ENCODE results near the gene ERP27.

Gene ERP27

GRCh38 chr12:14923944-14924343 is 14.4 kb downstream of the ERP27 start:
- TF ChIP-seq CTCF (IDR thresholded peaks at IDR 0.05; ENCODE audit: low read depth, low read length, missing control alignments), result no peak
- no peak overlapping the region for H3K4me3 ChIP-seq (replicated peaks; ENCODE audit: low read depth, low read length)
- DNase-seq (ENCODE audit: extremely low read depth, low read depth), result no peak

DNA sequence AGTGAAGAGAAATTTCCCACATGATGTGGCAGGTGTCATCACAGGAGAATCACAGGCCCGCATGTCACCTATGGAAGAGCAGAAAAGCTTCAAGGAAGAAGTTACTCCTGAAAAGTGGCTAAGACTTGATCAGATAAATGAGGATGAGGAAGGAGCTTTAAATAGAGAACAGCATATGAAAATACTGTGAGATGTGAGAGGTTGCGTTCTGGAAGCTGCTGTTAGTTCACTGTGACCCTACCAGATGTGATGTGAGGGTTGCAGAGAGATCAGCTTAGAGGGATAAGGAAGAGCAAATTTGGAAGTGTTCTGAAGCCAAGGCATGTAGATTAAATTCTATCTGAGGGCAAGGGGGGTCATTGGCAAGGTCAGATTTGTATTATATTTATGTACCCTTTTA is 17.1 kb downstream of the ERP27 start:
- no peak for TF ChIP-seq CTCF (IDR thresholded peaks at IDR 0.05; ENCODE audit: low read depth, low read length, missing control alignments)
- no peak overlapping the region for H3K4me3 ChIP-seq (replicated peaks; ENCODE audit: low read depth, low read length)
- no peak for DNase-seq (ENCODE audit: extremely low read depth, low read depth)

GRCh38 chr12:14920475-14921126 is 17.7 kb downstream of the ERP27 start:
- no peak overlapping the region for H3K4me3 ChIP-seq (replicated peaks; ENCODE audit: low read depth, low read length)
- no peak for TF ChIP-seq CTCF (IDR thresholded peaks at IDR 0.05; ENCODE audit: low read depth, low read length, missing control alignments)
- no peak for DNase-seq (ENCODE audit: extremely low read depth, low read depth)

DNA sequence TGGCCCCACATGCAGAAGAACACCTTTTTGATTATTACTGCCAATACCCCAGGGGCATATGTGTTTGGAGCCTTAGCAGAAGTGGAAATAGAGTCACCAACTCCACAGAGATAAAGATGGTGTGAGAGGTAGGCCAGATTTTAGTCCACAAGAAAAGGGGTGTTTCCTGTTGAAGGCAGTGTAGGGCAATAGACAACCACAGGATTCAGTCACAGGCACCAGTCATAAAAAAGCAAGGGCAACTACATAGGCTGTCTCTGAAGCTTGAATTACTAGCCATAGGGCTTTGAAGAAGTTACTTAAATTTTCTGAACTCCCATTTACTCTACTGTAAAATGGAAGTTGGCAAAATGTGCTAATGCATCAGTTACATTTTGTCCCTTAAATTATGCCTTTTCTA is 18.9 kb downstream of the ERP27 start:
- no peak for DNase-seq (ENCODE audit: extremely low read depth, low read depth)
- no peak overlapping the region for H3K4me3 ChIP-seq (replicated peaks; ENCODE audit: low read depth, low read length)
- TF ChIP-seq CTCF (IDR thresholded peaks at IDR 0.05; ENCODE audit: low read depth, low read length, missing control alignments), result no peak

GRCh38 chr12:14915736-14916135 is 22.6 kb downstream of the ERP27 start:
- no peak overlapping the region for H3K4me3 ChIP-seq (replicated peaks; ENCODE audit: low read depth, low read length)
- no peak for TF ChIP-seq CTCF (IDR thresholded peaks at IDR 0.05; ENCODE audit: low read depth, low read length, missing control alignments)
- no peak for DNase-seq (ENCODE audit: extremely low read depth, low read depth)

DNA sequence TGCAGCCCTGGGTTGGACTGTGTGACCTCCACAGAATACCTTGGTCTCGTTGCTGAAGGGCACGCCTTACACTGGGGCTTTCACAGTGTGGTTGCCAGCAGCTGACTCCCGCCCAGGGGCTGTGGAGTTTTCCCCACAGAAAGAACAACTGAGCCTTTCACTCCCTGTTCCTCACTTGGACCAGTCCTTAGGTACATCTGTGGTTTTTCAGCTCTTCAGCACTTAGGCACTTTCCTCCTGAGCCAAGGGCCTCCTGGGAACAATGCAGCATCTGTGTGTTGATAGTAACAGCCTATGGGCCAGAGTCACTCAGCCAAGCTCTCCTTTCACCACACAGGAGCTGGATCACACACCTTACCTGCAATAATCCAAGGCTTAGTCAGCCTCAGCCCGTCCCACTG is 25.0 kb downstream of the ERP27 start:
- H3K4me3 ChIP-seq (replicated peaks; ENCODE audit: low read depth, low read length), result no peak overlapping the region
- TF ChIP-seq CTCF (IDR thresholded peaks at IDR 0.05; ENCODE audit: low read depth, low read length, missing control alignments), result no peak
- DNase-seq (ENCODE audit: extremely low read depth, low read depth), result no peak

GRCh38 chr12:14911131-14911530 is 27.2 kb downstream of the ERP27 start:
- no peak for TF ChIP-seq CTCF (IDR thresholded peaks at IDR 0.05; ENCODE audit: low read depth, low read length, missing control alignments)

More at GRCh38 chr12:14911131-14911530, 27.2 kb downstream of the ERP27 start:
- no peak overlapping the region for H3K4me3 ChIP-seq (replicated peaks; ENCODE audit: low read depth, low read length)
- DNase-seq (ENCODE audit: extremely low read depth, low read depth), result no peak
